K562 (cell line): Measurements from ENCODE around the gene PCDHGB5. TPM values are rescaled to one million over a fixed set of nuclear protein-coding genes. Genes with fewer than 3 reads are reported as not detected.

Experiments used
- BCL6 ChIP-seq: fragments of 250-450 bp; sonication (Bioruptor Pico); IDR thresholded peaks from 2 replicates; pipeline ENCODE4 v1.4.0; 2020
- CBFA2T3 ChIP-seq: fragments of 450-650 bp; IDR thresholded peaks from 2 replicates; pipeline ENCODE4 v1.6.1; 2017
- FOXP1 ChIP-seq: sonication (generic); formaldehyde crosslinking; IDR thresholded peaks from 2 replicates; pipeline ENCODE4 v1.8.0; 2022; ENCODE audit warnings: mild to moderate bottlenecking, missing genetic modification reagents
- GATAD2A ChIP-seq: fragments of 450-650 bp; IDR thresholded peaks from 2 replicates; pipeline ENCODE4 v1.6.1; 2017
- HDGF ChIP-seq: fragments of 450-650 bp; IDR thresholded peaks from 2 replicates; pipeline ENCODE4 v1.6.1; 2016
- KLF1 ChIP-seq: fragments of 450-650 bp; IDR thresholded peaks from 2 replicates; pipeline ENCODE4 v1.6.1; 2016; ENCODE audit warnings: missing genetic modification characterization, missing compliant biosample characterization
- MGA ChIP-seq: fragments of 450-650 bp; IDR thresholded peaks from 2 replicates; pipeline ENCODE4 v1.6.1; 2016; ENCODE audit warnings: mild to moderate bottlenecking, moderate library complexity
- RAD21 ChIP-seq, 2 experiments: fragments of 250-450 bp in 1 of 2; fragments of 450-650 bp in 1 of 2; sonication (Bioruptor Pico) in 1 of 2; formaldehyde crosslinking in 1 of 2; IDR thresholded peaks in 1 of 2; conservative IDR thresholded peaks in 1 of 2; 2 replicates each; pipeline versions ENCODE4 v1.4.0 to v1.8.0; 2020 to 2022; ENCODE audit warnings: mild to moderate bottlenecking in 2 of 2, moderate library complexity in 1 of 2
- SNIP1 ChIP-seq: fragments of 450-650 bp; IDR thresholded peaks from 2 replicates; pipeline ENCODE4 v1.7.1; 2017; ENCODE audit warnings: low read depth, mild to moderate bottlenecking
- TAF1 ChIP-seq: IDR thresholded peaks from 2 replicates; pipeline ENCODE4 v1.6.1; 2011; ENCODE audit warnings: mild to moderate bottlenecking, low read length, moderate library complexity; ENCODE audit not compliant: insufficient read depth, control insufficient read depth, severe bottlenecking; ENCODE audit errors: extremely low read depth
- TAL1 ChIP-seq: fragments of 450-650 bp; IDR thresholded peaks from 2 replicates; pipeline ENCODE4 v1.6.1; 2016; ENCODE audit warnings: mild to moderate bottlenecking
- ZNF134 ChIP-seq: fragments of 250-450 bp; sonication (Bioruptor Pico); conservative IDR thresholded peaks from 2 replicates; pipeline ENCODE4 v1.4.0; 2020
- ZNF408 ChIP-seq: fragments of 250-450 bp; sonication (Bioruptor Pico); IDR thresholded peaks from 2 replicates; pipeline ENCODE4 v1.4.0; 2020; ENCODE audit warnings: low read depth, mild to moderate bottlenecking, moderate library complexity
- ZNF830 ChIP-seq: fragments of 250-450 bp; sonication (Bioruptor Pico); IDR thresholded peaks from 2 replicates; pipeline ENCODE4 v1.5.0; 2021; ENCODE audit warnings: mild to moderate bottlenecking
- polyA plus RNA-seq, 8 experiments: library from polyadenylated mRNA; depleted of rRNA in 4 of 8; stranded (reverse) in 5 of 8; unstranded in 3 of 8; fragments of >200 nt; fragmentation: Nextera tagmentation in 2 of 8; fragmentation: Illumina TruSeq in 1 of 8; extraction: Ambion mirVana in 2 of 8; extraction: Trizol in 1 of 8; gene quantifications; 2 replicates each; pipeline versions ENCODE4 v1.2.1 to v1.2.3, GENCODE V29; 2011 to 2014; ENCODE audit warnings: inconsistent platforms in 1 of 8, missing spikeins in 1 of 8
- total RNA-seq, 7 experiments: library from RNA; depleted of rRNA in 6 of 7; stranded (reverse); fragments of >200 nt in 6 of 7; fragmentation: Illumina TruSeq in 2 of 7; extraction: Trizol in 2 of 7; gene quantifications; 2 replicates each; pipeline versions ENCODE4 v1.2.1 to v1.2.3, GENCODE V29; 2011 to 2021; ENCODE audit warnings: low replicate concordance in 1 of 7

Gene PCDHGB5
- total and polyA plus RNA-seq, 9 of the 15 experiments (the other 6 are each of a cell fraction or from before 2014, with no cell fraction given) = 0.05 to 0.29 (median 0.12) TPM; not detected in 2

GRCh38 chr5:141356133-141356532, 41.6 kb upstream of the PCDHGB5 start (continued):
- TF ChIP-seq RAD21 (CRISPR knock-in tag; conservative IDR thresholded peaks at IDR 0.05 in 1 of 2, IDR thresholded peaks at IDR 0.05 in 1 of 2) (no peak), TAF1 (no peak), CBFA2T3 (no peak), MGA (peak; percentile 52; the same call in 1 of the 2 replicates), KLF1 (tag) (no peak), ZNF134 (CRISPR knock-in tag) (no peak), HDGF (no peak), ZNF408 (CRISPR knock-in tag) (no peak), SNIP1 (no peak), TAL1 (no peak), GATAD2A (no peak), BCL6 (CRISPR knock-in tag) (no peak), FOXP1 (CRISPR knock-in tag) (no peak), ZNF830 (no peak)
